HFFc6 (cell line): Measurements from ENCODE around the gene GUCD1. TPM values are rescaled to one million over a fixed set of nuclear protein-coding genes. Genes with fewer than 3 reads are reported as not detected.
A peak's percentile ranks its signal among the peaks of the same experiment; 100 is the strongest.
"Not testable (repeated sequence)": the region's sequence is repeated elsewhere in the genome, so short reads cannot be mapped to it uniquely, and the experiment has no call there.

Experiments used
- DNase-seq: peaks from one replicate; pipeline ENCODE4 v3.0.0-alpha.2; 2018
- H3K27ac Mint-ChIP-seq: 2 replicates; pipeline ENCODE4 v1.8.0; 2020; ENCODE audit warnings: mild to moderate bottlenecking, mixed read lengths
- H3K27me3 Mint-ChIP-seq: 2 replicates; pipeline ENCODE4 v1.8.0; 2021; ENCODE audit warnings: mild to moderate bottlenecking, moderate library complexity, mixed read lengths; ENCODE audit not compliant: insufficient read depth
- H3K36me3 Mint-ChIP-seq: 2 replicates; pipeline ENCODE4 v1.8.0; 2021; ENCODE audit warnings: low read depth, mixed read lengths
- H3K4me1 Mint-ChIP-seq: 2 replicates; pipeline ENCODE4 v1.8.0; 2020; ENCODE audit warnings: low read depth, mixed read lengths
- H3K4me3 Mint-ChIP-seq: 2 replicates; pipeline ENCODE4 v1.8.0; 2020; ENCODE audit warnings: mild to moderate bottlenecking, moderate library complexity, mixed read lengths
- H3K9me3 Mint-ChIP-seq: 2 replicates; pipeline ENCODE4 v1.8.0; 2020; ENCODE audit warnings: mild to moderate bottlenecking, mixed read lengths
- CTCF ChIP-seq: fragments of 200-600 bp; sonication (generic); IDR thresholded peaks from 2 replicates; pipeline ENCODE4 v1.5.0; 2021; ENCODE audit warnings: antibody characterized with exemption, mild to moderate bottlenecking
- total RNA-seq, 6 experiments: library from RNA; stranded (reverse); fragmentation: NEBNext Ultra II Directional; extraction: Animal tissue kit (Norgen Biotek cat#: 25700); gene quantifications; 2 replicates in 1 of 6; 3 replicates in 5 of 6; pipeline ENCODE4 v1.2.3, GENCODE V29; 2021

The GUCD1 gene
- total RNA-seq, 6 experiments from 2014 or later = 82.4 to 99.5 (median 89.0) TPM

- no peak for TF ChIP-seq CTCF
- no peak overlapping the region for H3K4me3 Mint-ChIP-seq
- H3K9me3 Mint-ChIP-seq = no peaks in the 10 kb centered on the region
- H3K4me1 Mint-ChIP-seq = peaks cover 33% of the 10 kb centered on the region
- no peak for DNase-seq
- H3K36me3 Mint-ChIP-seq = peaks cover 26% of the 10 kb centered on the region
- H3K27me3 Mint-ChIP-seq = peaks cover 3% of the 10 kb centered on the region
- no peak overlapping the region for H3K27ac Mint-ChIP-seq
Measured at GRCh38 chr22:24559471-24559870, 4.5 kb upstream of the GUCD1 start.

GRCh38 chr22:24555165-24556039 is 464 bp upstream of the GUCD1 start, which contains the start of gene SNRPD3:
Gene SNRPD3, plus strand, starts transcription at chr22:24555999. Its CDS starts 1,676 bp downstream, at chr22:24557675.
- peak within 1 kb of the TSS; percentile 97 for H3K27ac Mint-ChIP-seq
- peaks cover 3% of the 10 kb centered on the region for H3K27me3 Mint-ChIP-seq
- DNase-seq = peak; percentile 98
- TF ChIP-seq CTCF = peak; percentile 44; the same call in 1 of the 2 replicates
- peak within 1 kb of the TSS; percentile 97 for H3K4me3 Mint-ChIP-seq
- H3K4me1 Mint-ChIP-seq = peaks cover 51% of the 10 kb centered on the region
- H3K9me3 Mint-ChIP-seq = no peaks in the 10 kb centered on the region
- peaks cover 34% of the 10 kb centered on the region for H3K36me3 Mint-ChIP-seq

- peak; percentile 10 for DNase-seq
- peaks cover 49% of the 10 kb centered on the region for H3K4me1 Mint-ChIP-seq
Measured at GRCh38 chr22:24553597-24554312, 1.2 kb downstream of the GUCD1 start.

GRCh38 chr22:24552503-24553286 is 2.2 kb downstream of the GUCD1 start:
- H3K9me3 Mint-ChIP-seq, DNase-seq, H3K27me3 Mint-ChIP-seq: not testable (repeated sequence)
- H3K4me3 Mint-ChIP-seq = peak overlapping the region; percentile 97
- H3K4me1 Mint-ChIP-seq = peaks cover 39% of the 10 kb centered on the region
- peaks cover 21% of the 10 kb centered on the region for H3K36me3 Mint-ChIP-seq
- H3K27ac Mint-ChIP-seq = peak overlapping the region; percentile 94

More at GRCh38 chr22:24553597-24554312, 1.2 kb downstream of the GUCD1 start:
- H3K36me3 Mint-ChIP-seq = peaks cover 32% of the 10 kb centered on the region
- H3K27me3 Mint-ChIP-seq = peaks cover 3% of the 10 kb centered on the region
- no peaks in the 10 kb centered on the region for H3K9me3 Mint-ChIP-seq
- no peak for TF ChIP-seq CTCF
- peak overlapping the region; percentile 94 for H3K27ac Mint-ChIP-seq
- peak overlapping the region; percentile 97 for H3K4me3 Mint-ChIP-seq

GRCh38 chr22:24550902-24551435 is 4.0 kb downstream of the GUCD1 start:
- no peak overlapping the region for H3K4me3 Mint-ChIP-seq
- H3K27ac Mint-ChIP-seq = peak overlapping the region; percentile 45; the same call in 1 of the 2 replicates
- H3K36me3 Mint-ChIP-seq = peaks cover 27% of the 10 kb centered on the region
- no peak for TF ChIP-seq CTCF
- no peak for DNase-seq
- peaks cover 34% of the 10 kb centered on the region for H3K4me1 Mint-ChIP-seq
- H3K9me3 Mint-ChIP-seq = no peaks in the 10 kb centered on the region
- peaks cover 3% of the 10 kb centered on the region for H3K27me3 Mint-ChIP-seq
